Nephron (organoid): ENCODE results near the gene IFT88.

Experiments used
- H3K27ac Mint-ChIP-seq, 3 experiments: 2 replicates each; pipeline ENCODE4 v1.8.0; 2020; ENCODE audit warnings: mixed read lengths in 3 of 3, mild to moderate bottlenecking in 2 of 3, moderate library complexity in 1 of 3
- H3K27me3 Mint-ChIP-seq: 2 replicates; pipeline ENCODE4 v1.8.0; 2021; ENCODE audit warnings: low read depth, mild to moderate bottlenecking, moderate library complexity, mixed read lengths
- H3K36me3 Mint-ChIP-seq: 2 replicates; pipeline ENCODE4 v1.8.0; 2020; ENCODE audit warnings: low read depth, mixed read lengths
- H3K4me1 Mint-ChIP-seq: 2 replicates; pipeline ENCODE4 v1.8.0; 2020; ENCODE audit warnings: mixed read lengths
- H3K4me3 Mint-ChIP-seq, 3 experiments: 2 replicates each; pipeline ENCODE4 v1.8.0; 2020; ENCODE audit warnings: mild to moderate bottlenecking in 3 of 3, mixed read lengths in 3 of 3, moderate library complexity in 2 of 3
- H3K9me3 Mint-ChIP-seq: 2 replicates; pipeline ENCODE4 v1.8.0; 2020; ENCODE audit warnings: mixed read lengths
- CTCF ChIP-seq, 3 experiments: fragments of 200-600 bp; sonication (generic); IDR thresholded peaks; one replicate each; pipeline ENCODE4 v1.5.0; 2021; ENCODE audit warnings: antibody characterized with exemption in 3 of 3; ENCODE audit not compliant: unreplicated experiment in 3 of 3

The IFT88 gene

GRCh38 chr13:20544201-20544923 is 22.6 kb upstream of the IFT88 start:
- Mint-ChIP-seq H3K27ac (peak overlapping the region in 1 of 3 experiments; percentile 7), H3K36me3 (no peaks in the 10 kb centered on the region), H3K27me3 (no peaks in the 10 kb centered on the region), H3K4me3 (no peak overlapping the region), H3K4me1 (peaks cover 5% of the 10 kb centered on the region), H3K9me3 (no peaks in the 10 kb centered on the region)
- TF ChIP-seq CTCF (IDR thresholded peaks at IDR 0.05; ENCODE audit: unreplicated experiment in 3 of 3): no peak

- peak overlapping the region; percentile 5 to 66 (median 32) for H3K27ac Mint-ChIP-seq
- no peaks in the 10 kb centered on the region for H3K27me3 Mint-ChIP-seq
- no peak overlapping the region for H3K4me3 Mint-ChIP-seq
- H3K9me3 Mint-ChIP-seq: no peaks in the 10 kb centered on the region
- H3K4me1 Mint-ChIP-seq: peaks cover 5% of the 10 kb centered on the region
- no peak for TF ChIP-seq CTCF (IDR thresholded peaks at IDR 0.05; ENCODE audit: unreplicated experiment in 3 of 3)
- no peaks in the 10 kb centered on the region for H3K36me3 Mint-ChIP-seq
Measured at GRCh38 chr13:20546556-20546955, 20.4 kb upstream of the IFT88 start.

- TF ChIP-seq CTCF (IDR thresholded peaks at IDR 0.05; ENCODE audit: unreplicated experiment in 3 of 3): no peak
- H3K36me3 Mint-ChIP-seq: no peaks in the 10 kb centered on the region
- H3K9me3 Mint-ChIP-seq: no peaks in the 10 kb centered on the region
- peaks cover 5% of the 10 kb centered on the region for H3K4me1 Mint-ChIP-seq
- H3K27ac Mint-ChIP-seq: peak overlapping the region; percentile 74 to 85 (median 82)
- H3K4me3 Mint-ChIP-seq: no peak overlapping the region
- H3K27me3 Mint-ChIP-seq: no peaks in the 10 kb centered on the region
Measured at GRCh38 chr13:20547479-20547908, 19.5 kb upstream of the IFT88 start.

GRCh38 chr13:20550799-20551198 is 16.2 kb upstream of the IFT88 start:
- H3K4me3 Mint-ChIP-seq: no peak overlapping the region
- H3K36me3 Mint-ChIP-seq: no peaks in the 10 kb centered on the region
- no peaks in the 10 kb centered on the region for H3K9me3 Mint-ChIP-seq
- no peaks in the 10 kb centered on the region for H3K27me3 Mint-ChIP-seq
- H3K27ac Mint-ChIP-seq: peak overlapping the region in 2 of 3 experiments; percentile 33 to 37
- no peak for TF ChIP-seq CTCF (IDR thresholded peaks at IDR 0.05; ENCODE audit: unreplicated experiment in 3 of 3)
- H3K4me1 Mint-ChIP-seq: peaks cover 15% of the 10 kb centered on the region

- no peak for TF ChIP-seq CTCF (IDR thresholded peaks at IDR 0.05; ENCODE audit: unreplicated experiment in 3 of 3)
- peaks cover 10% of the 10 kb centered on the region for H3K4me1 Mint-ChIP-seq
- no peaks in the 10 kb centered on the region for H3K27me3 Mint-ChIP-seq
- no peaks in the 10 kb centered on the region for H3K36me3 Mint-ChIP-seq
- H3K4me3 Mint-ChIP-seq: no peak overlapping the region
- H3K27ac Mint-ChIP-seq: peak overlapping the region; percentile 83 to 96 (median 89)
- H3K9me3 Mint-ChIP-seq: no peaks in the 10 kb centered on the region
Measured at GRCh38 chr13:20553311-20553710, 13.6 kb upstream of the IFT88 start.

GRCh38 chr13:20558982-20559381 is 8.0 kb upstream of the IFT88 start:
- H3K9me3 Mint-ChIP-seq: no peaks in the 10 kb centered on the region
- H3K27ac Mint-ChIP-seq: peak overlapping the region in 2 of 3 experiments; percentile 31 to 85
- H3K4me3 Mint-ChIP-seq: no peak overlapping the region
- H3K27me3 Mint-ChIP-seq: no peaks in the 10 kb centered on the region
- H3K36me3 Mint-ChIP-seq: no peaks in the 10 kb centered on the region
- TF ChIP-seq CTCF (IDR thresholded peaks at IDR 0.05; ENCODE audit: unreplicated experiment in 3 of 3): no peak
- peaks cover 15% of the 10 kb centered on the region for H3K4me1 Mint-ChIP-seq
